PC-9 (cell line): Measurements from ENCODE around the gene RAB5IF. TPM values are rescaled to one million over a fixed set of nuclear protein-coding genes. Genes with fewer than 3 reads are reported as not detected.

Experiments used
- BruUV-seq: library from RNA; stranded (reverse); fragments of 400-500 nt; replicated peaks from 2 replicates; lab custom pipeline; 2021; lab: Mats Ljungman, UMichigan
- CTCF ChIA-PET: fragments of 300-600 bp; sonication (Branson Sonifier 250); formaldehyde crosslinking; loops from one replicate; lab custom pipeline; 2022; ENCODE audit warnings: antibody characterized with exemption; lab: Charles Lee
- POLR2A ChIA-PET: fragments of 300-600 bp; sonication (Branson Sonifier 250); formaldehyde crosslinking; loops from one replicate; lab custom pipeline; 2022; ENCODE audit warnings: antibody characterized with exemption; ENCODE audit not compliant: unreplicated experiment; lab: Charles Lee
- DNase-seq, 2 experiments: peaks; one replicate each; pipeline versions ENCODE4 v3.0.0 to v3.0.0-alpha.2; 2015 to 2022; ENCODE audit warnings: mixed read lengths in 1 of 2
- H2AFZ ChIP-seq: fragments of 200-600 bp; sonication (generic); 2 replicates; pipeline ENCODE4 v1.8.1; 2017; ENCODE audit warnings: antibody characterized with exemption
- H3F3A ChIP-seq: fragments of 200-600 bp; sonication (generic); 2 replicates; pipeline ENCODE4 v1.8.1; 2017; ENCODE audit warnings: antibody characterized with exemption, mild to moderate bottlenecking, low read depth; ENCODE audit not compliant: insufficient read depth
- H3K27ac ChIP-seq: fragments of 200-600 bp; sonication (generic); 2 replicates; pipeline ENCODE4 v1.6.1; 2016; ENCODE audit warnings: mixed run types
- H3K27me3 ChIP-seq: fragments of 200-600 bp; sonication (generic); 2 replicates; pipeline ENCODE4 v1.6.1; 2016; ENCODE audit warnings: low read depth, mixed run types; ENCODE audit not compliant: insufficient read depth
- H3K36me3 ChIP-seq: fragments of 200-600 bp; sonication (generic); 2 replicates; pipeline ENCODE4 v1.6.1; 2016; ENCODE audit warnings: low read depth, mixed run types
- H3K4me1 ChIP-seq: fragments of 200-600 bp; sonication (generic); replicated peaks from 2 replicates; pipeline ENCODE4 v1.6.1; 2016; ENCODE audit warnings: mixed run types; ENCODE audit not compliant: insufficient read depth
- H3K4me2 ChIP-seq: fragments of 200-600 bp; sonication (generic); 2 replicates; pipeline ENCODE4 v1.6.1; 2017; ENCODE audit warnings: mixed run types
- H3K4me3 ChIP-seq: fragments of 200-600 bp; sonication (generic); 2 replicates; pipeline ENCODE4 v1.6.1; 2016; ENCODE audit warnings: mixed run types
- H3K79me2 ChIP-seq: fragments of 200-600 bp; sonication (generic); 2 replicates; pipeline ENCODE4 v1.6.1; 2017; ENCODE audit warnings: low read depth, mixed run types
- H3K9me2 ChIP-seq: fragments of 200-600 bp; sonication (generic); 2 replicates; pipeline ENCODE4 v1.8.1; 2017; ENCODE audit warnings: mild to moderate bottlenecking; ENCODE audit not compliant: insufficient read depth
- H3K9me3 ChIP-seq: fragments of 200-600 bp; sonication (generic); 2 replicates; pipeline ENCODE4 v1.8.1; 2016; ENCODE audit warnings: low read depth; ENCODE audit not compliant: insufficient read depth
- H4K20me1 ChIP-seq: fragments of 200-600 bp; sonication (generic); 2 replicates; pipeline ENCODE4 v1.8.1; 2017; ENCODE audit not compliant: insufficient read depth
- CTCF ChIP-seq: fragments of 200-600 bp; sonication (generic); conservative IDR thresholded peaks from 2 replicates; pipeline ENCODE4 v1.6.1; 2017; ENCODE audit warnings: mixed run types, antibody characterized with exemption, mild to moderate bottlenecking, moderate library complexity
- EZH2 ChIP-seq: fragments of 200-600 bp; sonication (generic); IDR thresholded peaks from 2 replicates; pipeline ENCODE4 v1.8.0; 2017; ENCODE audit warnings: antibody characterized with exemption, low read depth
- intact Hi-C: fragments of 100-400 bp; cut with micrococcal nuclease; formaldehyde crosslinking; loops from one replicate; pipeline ENCODE4 v1.10.0; 2022; ENCODE audit not compliant: unreplicated experiment
- total RNA-seq: library from RNA; stranded (reverse); gene quantifications from 2 replicates; pipeline ENCODE4 v1.2.3, GENCODE V29; 2021

Gene RAB5IF
- total RNA-seq, 1 experiment from 2014 or later: 303 TPM

- Histone ChIP-seq H4K20me1 (no peaks in the 10 kb centered on the region), H3K9me3 (no peaks in the 10 kb centered on the region), H3K27ac (no peak overlapping the region), H3K4me3 (no peak overlapping the region), H3K79me2 (no peaks in the 10 kb centered on the region), H3K27me3 (no peaks in the 10 kb centered on the region), H2AFZ (no peak overlapping the region), H3K9me2 (no peaks in the 10 kb centered on the region), H3K36me3 (no peaks in the 10 kb centered on the region), H3F3A (peaks cover 3% of the 10 kb centered on the region; the same call in 1 of the 2 replicates), H3K4me1 (peaks cover 7% of the 10 kb centered on the region; the same call in 1 of the 2 replicates), H3K4me2 (no peak overlapping the region)
- ChIA-PET POLR2A (interaction anchor here (0.5 kb wide), 1 partner anchor 16 kb away, joined by 8 read pairs; no protein-coding TSS in a partner anchor), CTCF (no interaction called here)
- no peak for DNase-seq
- intact Hi-C loops: no loop called here
- BruUV-seq: no TSS peak
- TF ChIP-seq EZH2: no peak
- TF ChIP-seq CTCF: no peak
Observed at GRCh38 chr20:36645353-36645752, 39.8 kb downstream of the RAB5IF start.

GRCh38 chr20:36645998-36646397 lies 40.4 kb downstream of the RAB5IF start, which contains the start of gene SLA2:
Gene SLA2 (minus strand): TSS chr20:36646196. CDS start chr20:36641335, 4,861 bp downstream.
- DNase-seq: no peak
- no peak within 1 kb of the TSS for H3K4me3 ChIP-seq
- ChIA-PET CTCF (no interaction called here), POLR2A (no interaction called here)
- peaks cover 7% of the 10 kb centered on the region; the same call in 1 of the 2 replicates for H3K4me1 ChIP-seq
- H3K36me3 ChIP-seq: no peaks in the 10 kb centered on the region
- H2AFZ ChIP-seq: no peak within 1 kb of the TSS
- intact Hi-C loops: no loop called here
- peaks cover 3% of the 10 kb centered on the region; the same call in 1 of the 2 replicates for H3F3A ChIP-seq
- no peak within 1 kb of the TSS for H3K4me2 ChIP-seq
- H3K9me3 ChIP-seq: no peaks in the 10 kb centered on the region
- H3K79me2 ChIP-seq: no peaks in the 10 kb centered on the region
- no TSS peak for BruUV-seq
- H4K20me1 ChIP-seq: no peaks in the 10 kb centered on the region
- H3K9me2 ChIP-seq: no peaks in the 10 kb centered on the region
- no peak within 1 kb of the TSS for H3K27ac ChIP-seq
- TF ChIP-seq EZH2 (no peak), CTCF (no peak)
- H3K27me3 ChIP-seq: no peaks in the 10 kb centered on the region

DNA sequence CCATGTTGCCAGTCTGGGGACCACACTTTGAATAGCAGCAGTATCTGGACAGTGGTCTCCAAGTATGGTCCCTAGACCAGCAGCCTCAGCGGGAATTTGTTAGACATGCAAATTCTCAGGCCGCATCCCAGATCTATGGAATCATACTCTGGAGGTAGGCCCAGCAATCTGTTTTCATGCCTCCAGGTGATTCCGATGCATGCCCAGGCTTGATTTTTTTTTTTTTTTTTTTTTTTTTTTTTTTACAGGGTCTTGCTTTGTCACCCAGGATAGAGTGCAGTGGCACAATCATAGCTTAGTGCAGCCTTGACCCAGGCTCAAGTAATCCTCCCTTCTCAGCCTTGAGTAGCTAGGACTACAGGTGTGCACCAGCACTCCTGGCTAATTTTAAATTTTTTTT lies 41.1 kb downstream of the RAB5IF start:
- Histone ChIP-seq H3K4me3 (no peak overlapping the region), H3K4me2 (no peak overlapping the region), H3K36me3 (no peaks in the 10 kb centered on the region), H3K4me1 (peaks cover 7% of the 10 kb centered on the region; the same call in 1 of the 2 replicates), H4K20me1 (no peaks in the 10 kb centered on the region), H3K27me3 (no peaks in the 10 kb centered on the region), H2AFZ (no peak overlapping the region), H3K9me2 (no peaks in the 10 kb centered on the region), H3K79me2 (no peaks in the 10 kb centered on the region), H3K27ac (no peak overlapping the region), H3K9me3 (no peaks in the 10 kb centered on the region), H3F3A (no peaks in the 10 kb centered on the region)
- TF ChIP-seq CTCF (no peak), EZH2 (no peak)
- no peak for DNase-seq
- POLR2A ChIA-PET: no interaction called here
- no TSS peak for BruUV-seq
- CTCF ChIA-PET: no interaction called here
- intact Hi-C loops: no loop called here
